Tibial nerve (tissue), 4 donors: ENCODE measurements around the gene RAB5IF. TPM values are rescaled to one million over a fixed set of nuclear protein-coding genes. Genes with fewer than 3 reads are reported as not detected.

ENCODE experiments used
- DNase-seq, 2 donors: peaks; one replicate each; pipeline ENCODE4 v3.0.0-alpha.2; 2019; ENCODE audit warnings: low spot score in 2 of 2
- H3K27ac ChIP-seq, 4 donors: fragments of 200-600 bp; sonication (generic) in 3 of 4; one replicate each; pipeline ENCODE4 v1.5.1; 2017 to 2019; ENCODE audit warnings: mild to moderate bottlenecking in 1 of 4
- H3K27me3 ChIP-seq, 2 donors: fragments of 200-600 bp; sonication (generic) in 1 of 2; one replicate each; pipeline versions ENCODE4 v1.5.1 to v1.6.0; 2017 to 2019
- H3K36me3 ChIP-seq, 3 donors: fragments of 200-600 bp; sonication (generic); one replicate each; pipeline ENCODE4 v1.5.1; 2018 to 2019
- H3K4me1 ChIP-seq, 4 donors: fragments of 200-600 bp; sonication (generic) in 3 of 4; one replicate each; pipeline ENCODE4 v1.5.1; 2017 to 2019
- H3K4me3 ChIP-seq, 4 donors: fragments of 200-600 bp; sonication (generic) in 3 of 4; one replicate each; pipeline ENCODE4 v1.5.1; 2017 to 2019; ENCODE audit warnings: mild to moderate bottlenecking in 1 of 4, moderate library complexity in 1 of 4
- H3K9me3 ChIP-seq, 4 donors: fragments of 200-600 bp; sonication (generic) in 3 of 4; one replicate each; pipeline ENCODE4 v1.5.1; 2017 to 2019
- EP300 ChIP-seq, 2 donors: sonication (generic); formaldehyde crosslinking; IDR thresholded peaks; one replicate each; pipeline ENCODE4 v1.6.1; 2017; ENCODE audit warnings: antibody characterized with exemption in 2 of 2, mild to moderate bottlenecking in 1 of 2
- POLR2A ChIP-seq, 2 donors: fragments of 450-650 bp; IDR thresholded peaks; one replicate each; pipeline ENCODE4 v1.6.1; 2017; ENCODE audit warnings: antibody characterized with exemption in 2 of 2, mild to moderate bottlenecking in 2 of 2, moderate library complexity in 2 of 2
- WGBS, 2 donors: methylation state at CpG; one replicate each; pipeline ENCODE4 v1.1.5; 2018; 5-methylcytosine and 5-hydroxymethylcytosine counted together
- total RNA-seq, 4 donors: library from RNA; depleted of rRNA; stranded (reverse); fragments of >200 nt; gene quantifications; one replicate each; pipeline ENCODE4 v1.1.0, GENCODE V29; 2016
- TF ChIP-seq, protein P1 (sequence below), 5 experiments: fragments of 200-600 bp in 3 of 5; fragments of 450-650 bp in 2 of 5; sonication (generic) in 3 of 5; IDR thresholded peaks; one replicate each; pipeline ENCODE4 v1.5.1; 2016 to 2019; ENCODE audit warnings: antibody characterized with exemption in 5 of 5, mild to moderate bottlenecking in 3 of 5, moderate library complexity in 2 of 5

The RAB5IF gene
- total RNA-seq, 4 donors from 2014 or later, result 44.6 to 62.7 (median 53.3) TPM

- Histone ChIP-seq H3K27ac (no peak overlapping the region), H3K4me1 (peaks cover 0 to 30% (median 11%) of the 10 kb centered on the region in 4 donors), H3K9me3 (no peaks in the 10 kb centered on the region), H3K4me3 (no peak overlapping the region), H3K36me3 (peaks cover 0 to 67% (median 10%) of the 10 kb centered on the region in 3 donors), H3K27me3 (no peaks in the 10 kb centered on the region)
- WGBS, 2 donors, result 65 to 67% methylated on average over 2 of the region's 2 CpGs
- no peak for DNase-seq
- TF ChIP-seq POLR2A (IDR thresholded peaks at IDR 0.05) (no peak), EP300 (IDR thresholded peaks at IDR 0.05) (no peak)
- TF ChIP-seq, protein P1, sequence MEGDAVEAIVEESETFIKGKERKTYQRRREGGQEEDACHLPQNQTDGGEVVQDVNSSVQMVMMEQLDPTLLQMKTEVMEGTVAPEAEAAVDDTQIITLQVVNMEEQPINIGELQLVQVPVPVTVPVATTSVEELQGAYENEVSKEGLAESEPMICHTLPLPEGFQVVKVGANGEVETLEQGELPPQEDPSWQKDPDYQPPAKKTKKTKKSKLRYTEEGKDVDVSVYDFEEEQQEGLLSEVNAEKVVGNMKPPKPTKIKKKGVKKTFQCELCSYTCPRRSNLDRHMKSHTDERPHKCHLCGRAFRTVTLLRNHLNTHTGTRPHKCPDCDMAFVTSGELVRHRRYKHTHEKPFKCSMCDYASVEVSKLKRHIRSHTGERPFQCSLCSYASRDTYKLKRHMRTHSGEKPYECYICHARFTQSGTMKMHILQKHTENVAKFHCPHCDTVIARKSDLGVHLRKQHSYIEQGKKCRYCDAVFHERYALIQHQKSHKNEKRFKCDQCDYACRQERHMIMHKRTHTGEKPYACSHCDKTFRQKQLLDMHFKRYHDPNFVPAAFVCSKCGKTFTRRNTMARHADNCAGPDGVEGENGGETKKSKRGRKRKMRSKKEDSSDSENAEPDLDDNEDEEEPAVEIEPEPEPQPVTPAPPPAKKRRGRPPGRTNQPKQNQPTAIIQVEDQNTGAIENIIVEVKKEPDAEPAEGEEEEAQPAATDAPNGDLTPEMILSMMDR (IDR thresholded peaks at IDR 0.05), result no peak
These were observed 25.5 kb upstream of the RAB5IF start for GRCh38 chr20:36579996-36580545.

GRCh38 chr20:36582322-36582721 is 23.3 kb upstream of the RAB5IF start:
- no peak for DNase-seq
- no peak overlapping the region for H3K27ac ChIP-seq
- H3K9me3 ChIP-seq, result no peaks in the 10 kb centered on the region
- TF ChIP-seq EP300 (IDR thresholded peaks at IDR 0.05), result no peak
- TF ChIP-seq POLR2A (IDR thresholded peaks at IDR 0.05), result no peak
- TF ChIP-seq, protein P1 (IDR thresholded peaks at IDR 0.05), result no peak
- no peaks in the 10 kb centered on the region for H3K27me3 ChIP-seq
- H3K4me1 ChIP-seq, result peaks cover 0 to 10% (median 0%) of the 10 kb centered on the region in 4 donors
- H3K36me3 ChIP-seq, result peaks cover 0 to 85% (median 10%) of the 10 kb centered on the region in 3 donors
- WGBS, 2 donors, result 86 to 89% methylated on average over 4 of the region's 4 CpGs
- H3K4me3 ChIP-seq, result no peak overlapping the region

- Histone ChIP-seq H3K36me3 (peaks cover 0 to 88% (median 10%) of the 10 kb centered on the region in 3 donors), H3K27me3 (no peaks in the 10 kb centered on the region), H3K9me3 (no peaks in the 10 kb centered on the region), H3K4me3 (no peak overlapping the region), H3K27ac (no peak overlapping the region), H3K4me1 (peaks cover 0 to 5% (median 0%) of the 10 kb centered on the region in 4 donors)
- no peak for DNase-seq
- TF ChIP-seq POLR2A (IDR thresholded peaks at IDR 0.05), result no peak
- TF ChIP-seq, protein P1 (IDR thresholded peaks at IDR 0.05), result no peak
- no peak for TF ChIP-seq EP300 (IDR thresholded peaks at IDR 0.05)
- 89 to 90% methylated on average over 4 of the region's 4 CpGs for WGBS, 2 donors
These were observed 22.8 kb upstream of the RAB5IF start for GRCh38 chr20:36582821-36583220.

DNA sequence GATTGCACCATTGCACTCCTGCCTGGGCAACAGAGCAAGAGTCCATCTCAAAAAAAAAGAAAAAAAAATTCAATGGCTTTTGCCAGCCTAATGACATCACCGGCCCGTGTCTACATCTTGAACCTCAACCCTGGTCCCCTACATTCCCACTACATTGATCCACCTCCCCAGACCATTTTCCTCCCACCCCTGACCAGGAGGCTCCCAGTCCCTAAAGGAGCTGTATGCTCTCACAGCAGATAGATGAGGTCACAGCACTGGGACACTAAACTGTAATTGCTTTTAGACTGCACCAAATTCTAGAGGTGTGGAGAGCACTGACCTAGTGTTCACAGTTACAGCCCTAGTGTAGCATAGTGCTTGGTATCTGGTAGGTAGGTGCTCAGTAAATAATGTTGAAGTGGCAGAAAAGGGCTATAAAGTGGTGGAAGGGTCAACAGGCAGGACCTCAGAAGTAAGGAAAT is 21.5 kb upstream of the RAB5IF start:
- no peak for TF ChIP-seq POLR2A (IDR thresholded peaks at IDR 0.05)
- TF ChIP-seq, protein P1 (IDR thresholded peaks at IDR 0.05), result no peak
- no peak for TF ChIP-seq EP300 (IDR thresholded peaks at IDR 0.05)
- Histone ChIP-seq H3K36me3 (peaks cover 0 to 89% (median 10%) of the 10 kb centered on the region in 3 donors), H3K4me1 (peaks cover 0 to 4% (median 0%) of the 10 kb centered on the region in 4 donors), H3K4me3 (no peak overlapping the region), H3K27me3 (no peaks in the 10 kb centered on the region), H3K9me3 (no peaks in the 10 kb centered on the region), H3K27ac (no peak overlapping the region)
- 79 to 80% methylated on average over 2 of the region's 2 CpGs for WGBS, 2 donors
- no peak for DNase-seq

GRCh38 chr20:36585410-36586125 is 20.0 kb upstream of the RAB5IF start:
- no peaks in the 10 kb centered on the region for H3K27me3 ChIP-seq
- no peak overlapping the region for H3K4me3 ChIP-seq
- no peaks in the 10 kb centered on the region for H3K9me3 ChIP-seq
- no peak overlapping the region for H3K27ac ChIP-seq
- no peaks in the 10 kb centered on the region for H3K4me1 ChIP-seq
- TF ChIP-seq POLR2A (IDR thresholded peaks at IDR 0.05), result no peak
- TF ChIP-seq EP300 (IDR thresholded peaks at IDR 0.05), result no peak
- TF ChIP-seq, protein P1 (IDR thresholded peaks at IDR 0.05), result no peak
- DNase-seq, result no peak
- H3K36me3 ChIP-seq, result peaks cover 0 to 89% (median 10%) of the 10 kb centered on the region in 3 donors
- WGBS, 2 donors, result 52 to 60% methylated on average over 8 of the region's 8 CpGs
